IMR-90 (cell line): ENCODE data around the gene PIEZO1. TPM values are rescaled to one million over a fixed set of nuclear protein-coding genes. Genes with fewer than 3 reads are reported as not detected.
A peak's percentile ranks its signal among the peaks of the same experiment; 100 is the strongest.

Experiments used
- ATAC-seq: fragments of 200-7000 bp; cut with Tn5 transposase; 2 replicates; pipeline ENCODE4 v1.9.1; 2020; ENCODE audit warnings: low read depth, mild to moderate bottlenecking, moderate library complexity
- BruUV-seq: library from RNA; stranded (reverse); fragments of 400-500 nt; replicated peaks from 2 replicates; lab custom pipeline; 2021; lab: Mats Ljungman, UMichigan
- CTCF ChIA-PET: fragments of 300-600 bp; formaldehyde crosslinking; extraction: SDS; loops from one replicate; lab custom pipeline; 2021; ENCODE audit warnings: antibody characterized with exemption; lab: Yijun Ruan, JAX
- POLR2A ChIA-PET: fragments of 300-600 bp; sonication (Branson Sonifier 250); formaldehyde crosslinking; loops from one replicate; lab custom pipeline; 2022; ENCODE audit warnings: antibody characterized with exemption; ENCODE audit not compliant: unreplicated experiment; lab: Charles Lee
- DNase-seq: peaks from one replicate; pipeline ENCODE4 v3.0.0; 2013
- H2AFZ ChIP-seq: replicated peaks from 2 replicates; pipeline ENCODE3; 2013; ENCODE audit warnings: low read length, mild to moderate bottlenecking; ENCODE audit not compliant: poor library complexity
- H2AK5ac ChIP-seq: 2 replicates; pipeline ENCODE4 v1.6.1; 2013; ENCODE audit warnings: low read depth, low read length, inconsistent platforms
- H2AK9ac ChIP-seq: replicated peaks from 2 replicates; pipeline ENCODE3; 2013; ENCODE audit warnings: mild to moderate bottlenecking, low read depth, low read length, moderate library complexity; ENCODE audit not compliant: poor library complexity
- H2BK120ac ChIP-seq: 2 replicates; pipeline ENCODE4 v1.6.1; 2013; ENCODE audit warnings: low read depth, low read length, inconsistent platforms
- H2BK15ac ChIP-seq: 3 replicates; pipeline ENCODE4 v1.6.1; 2013; ENCODE audit warnings: low read depth, low read length, inconsistent platforms
- H2BK20ac ChIP-seq: 2 replicates; pipeline ENCODE4 v1.6.1; 2013; ENCODE audit warnings: low read depth, mild to moderate bottlenecking, inconsistent platforms, low read length, moderate library complexity
- H2BK5ac ChIP-seq: 2 replicates; pipeline ENCODE4 v1.6.1; 2013; ENCODE audit warnings: mild to moderate bottlenecking, low read depth, low read length, inconsistent platforms; ENCODE audit not compliant: poor library complexity, severe bottlenecking
- H3K14ac ChIP-seq: replicated peaks from 2 replicates; pipeline ENCODE4 v1.6.1; 2013; ENCODE audit warnings: low read depth, low read length, inconsistent platforms
- H3K18ac ChIP-seq: 2 replicates; pipeline ENCODE4 v1.6.1; 2013; ENCODE audit warnings: low read depth, low read length, control low read depth
- H3K23ac ChIP-seq: 2 replicates; pipeline ENCODE4 v1.6.1; 2013; ENCODE audit warnings: low read depth, low read length, inconsistent platforms
- H3K27ac ChIP-seq: 2 replicates; pipeline ENCODE4 v1.5.1; 2013; ENCODE audit warnings: mild to moderate bottlenecking, control low read depth, low read length; ENCODE audit not compliant: insufficient read depth
- H3K27me3 ChIP-seq: 2 replicates; pipeline ENCODE4 v1.6.1; 2013; ENCODE audit warnings: low read length; ENCODE audit not compliant: control insufficient read depth, insufficient read depth
- H3K36me3 ChIP-seq: 2 replicates; pipeline ENCODE4 v1.6.1; 2013; ENCODE audit warnings: low read length, mixed read lengths; ENCODE audit not compliant: control insufficient read depth, insufficient read depth
- H3K4ac ChIP-seq: 2 replicates; pipeline ENCODE4 v1.6.1; 2013; ENCODE audit warnings: low read depth, low read length, inconsistent platforms
- H3K4me1 ChIP-seq: 2 replicates; pipeline ENCODE4 v1.6.1; 2013; ENCODE audit warnings: low read length, mixed read lengths; ENCODE audit not compliant: control insufficient read depth, insufficient read depth
- H3K4me2 ChIP-seq: 2 replicates; pipeline ENCODE4 v1.6.1; 2013; ENCODE audit warnings: low read depth, mild to moderate bottlenecking, control low read depth, low read length, moderate library complexity
- H3K4me3 ChIP-seq: 2 replicates; pipeline ENCODE4 v1.5.1; 2013; ENCODE audit warnings: low read depth, mild to moderate bottlenecking, control low read depth, low read length, moderate library complexity; ENCODE audit not compliant: insufficient read depth
- H3K56ac ChIP-seq: 2 replicates; pipeline ENCODE4 v1.6.1; 2013; ENCODE audit warnings: low read length, inconsistent platforms; ENCODE audit not compliant: insufficient read depth; ENCODE audit errors: extremely low read depth
- H3K79me1 ChIP-seq, 2 experiments: 2 replicates each; pipeline ENCODE4 v1.6.1; 2013; ENCODE audit warnings: low read length in 2 of 2, inconsistent platforms in 1 of 2, low read depth in 1 of 2
- H3K9ac ChIP-seq: 2 replicates; pipeline ENCODE4 v1.6.1; 2013; ENCODE audit warnings: low read depth, low read length, control low read depth
- H3K9me1 ChIP-seq: 2 replicates; pipeline ENCODE4 v1.6.1; 2013; ENCODE audit warnings: low read length, inconsistent platforms; ENCODE audit not compliant: insufficient read depth
- H3K9me3 ChIP-seq: 2 replicates; pipeline ENCODE4 v1.6.1; 2013; ENCODE audit warnings: low read length; ENCODE audit not compliant: control insufficient read depth, insufficient read depth
- H4K20me1 ChIP-seq: 2 replicates; pipeline ENCODE4 v1.6.1; 2013; ENCODE audit warnings: low read length, inconsistent platforms; ENCODE audit not compliant: insufficient read depth
- H4K5ac ChIP-seq: 2 replicates; pipeline ENCODE4 v1.6.1; 2013; ENCODE audit warnings: mild to moderate bottlenecking, low read depth, low read length, control low read depth
- H4K8ac ChIP-seq, 2 experiments: 2 replicates each; pipeline ENCODE4 v1.6.1; 2013; ENCODE audit warnings: low read depth in 2 of 2, low read length in 2 of 2, control low read depth in 1 of 2, inconsistent platforms in 1 of 2
- H4K91ac ChIP-seq: 2 replicates; pipeline ENCODE4 v1.6.1; 2013; ENCODE audit warnings: low read depth, low read length, inconsistent platforms; ENCODE audit not compliant: insufficient read depth
- MAFK ChIP-seq: IDR thresholded peaks from 2 replicates; pipeline ENCODE4 v1.6.1; 2012; ENCODE audit warnings: low read depth, low read length, improper control_type of control experiment
- MAZ ChIP-seq: IDR thresholded peaks from 2 replicates; pipeline ENCODE4 v1.6.1; 2012; ENCODE audit warnings: low read depth, mild to moderate bottlenecking, low read length, improper control_type of control experiment, moderate library complexity, borderline replicate concordance
- POLR2A ChIP-seq: IDR thresholded peaks from 2 replicates; pipeline ENCODE4 v1.6.1; 2012; ENCODE audit warnings: mild to moderate bottlenecking, low read depth, low read length
- RAD21 ChIP-seq: IDR thresholded peaks from 2 replicates; pipeline ENCODE4 v1.6.1; 2012; ENCODE audit warnings: low read length, improper control_type of control experiment
- RCOR1 ChIP-seq: IDR thresholded peaks from 2 replicates; pipeline ENCODE4 v1.6.1; 2012; ENCODE audit warnings: mild to moderate bottlenecking, low read length, improper control_type of control experiment; ENCODE audit not compliant: insufficient replicate concordance
- RFX5 ChIP-seq: IDR thresholded peaks from 2 replicates; pipeline ENCODE4 v1.8.0; 2012; ENCODE audit warnings: low read depth, mild to moderate bottlenecking, low read length, moderate library complexity
- WGBS, 2 experiments: methylation state at CpG; one replicate each; pipeline versions ENCODE4 v1.1.5 to v1.1.7; 2013; ENCODE audit warnings: missing lambda C conversion rate in 2 of 2; ENCODE audit not compliant: insufficient read length in 1 of 2; ENCODE audit errors: extremely low coverage in 2 of 2; 5-methylcytosine and 5-hydroxymethylcytosine counted together
- dilution Hi-C: fragments of 300-500 bp; cut with HindIII; formaldehyde crosslinking; loops from one replicate; pipeline ENCODE4 v1.14.3; 2018; ENCODE audit warnings: low sequenced_read_pairs; ENCODE audit not compliant: unreplicated experiment
- in situ Hi-C: fragments of 300-500 bp; cut with MboI; formaldehyde crosslinking; loops from 3 replicates; pipeline ENCODE4 v1.14.3; 2019; ENCODE audit warnings: low sequenced_read_pairs, inconsistent platforms, mixed read lengths
- intact Hi-C: fragments of 100-400 bp; cut with micrococcal nuclease; formaldehyde crosslinking; loops from 2 replicates; pipeline ENCODE4 v1.10.0; 2022
- polyA plus RNA-seq, 3 experiments: library from polyadenylated mRNA; depleted of rRNA; stranded (reverse); fragments of >200 nt; gene quantifications; 2 replicates each; pipeline ENCODE4 v1.2.3, GENCODE V29; 2012; ENCODE audit warnings: low replicate concordance in 1 of 3
- total RNA-seq: library from RNA; depleted of rRNA; stranded (reverse); fragments of >200 nt; gene quantifications from 2 replicates; pipeline ENCODE4 v1.2.3, GENCODE V29; 2012

PIEZO1 gene
- total and polyA plus RNA-seq, 2 of the 4 experiments (the other 2 are of a cell fraction): 36.2 to 372 TPM

GRCh38 chr16:88830783-88831182, 45.8 kb upstream of the PIEZO1 start:
- Histone ChIP-seq H3K4me2 (no peak overlapping the region), H3K27ac (peak overlapping the region; percentile 45; the same call in 1 of the 2 replicates), H4K91ac (no peak overlapping the region), H3K4me1 (peaks cover 4% of the 10 kb centered on the region; the same call in 1 of the 2 replicates), H4K8ac (no peak overlapping the region), H3K36me3 (peaks cover 23% of the 10 kb centered on the region), H2BK20ac (no peak overlapping the region), H4K20me1 (peaks cover 4% of the 10 kb centered on the region; the same call in 1 of the 2 replicates), H3K79me1 (no peaks in the 10 kb centered on the region), H3K18ac (no peak overlapping the region; the same call in 1 of the 2 replicates), H3K27me3 (no peaks in the 10 kb centered on the region), H3K9me1 (no peaks in the 10 kb centered on the region), H3K4me3 (no peak overlapping the region), H2AK9ac (no peak overlapping the region), H2BK15ac (no peak overlapping the region), H3K56ac (no peak overlapping the region), H2AK5ac (no peak overlapping the region), H3K23ac (no peak overlapping the region), H3K4ac (no peak overlapping the region), H3K9me3 (no peaks in the 10 kb centered on the region), H3K9ac (no peak overlapping the region), H2BK120ac (no peak overlapping the region), H4K5ac (no peak overlapping the region; the same call in 1 of the 2 replicates), H3K14ac (no peak overlapping the region), H2BK5ac (no peak overlapping the region), H2AFZ (no peak overlapping the region)
- dilution Hi-C loops: no loop called here
- DNase-seq: no peak
- ChIA-PET CTCF (no interaction called here), POLR2A (no interaction called here)
- WGBS, 2 experiments: 82% methylated on average over 7 of the region's 14 CpGs; no CpG with 5 or more reads in 1 of the 2 experiments
- TF ChIP-seq POLR2A (no peak), RFX5 (no peak), RAD21 (no peak), MAFK (no peak), RCOR1 (no peak), MAZ (no peak)
- intact Hi-C loops: no loop called here
- BruUV-seq: no TSS peak
- in situ Hi-C loops: no loop called here
- ATAC-seq: no peak
